Measurements from ENCODE around the gene TMPRSS2. TPM values are rescaled to one million over a fixed set of nuclear protein-coding genes. Genes with fewer than 3 reads are reported as not detected.

Gene TMPRSS2
- polyA plus RNA-seq, 4 donors = 0.57 to 46.0 (median 36.6) TPM

DNA sequence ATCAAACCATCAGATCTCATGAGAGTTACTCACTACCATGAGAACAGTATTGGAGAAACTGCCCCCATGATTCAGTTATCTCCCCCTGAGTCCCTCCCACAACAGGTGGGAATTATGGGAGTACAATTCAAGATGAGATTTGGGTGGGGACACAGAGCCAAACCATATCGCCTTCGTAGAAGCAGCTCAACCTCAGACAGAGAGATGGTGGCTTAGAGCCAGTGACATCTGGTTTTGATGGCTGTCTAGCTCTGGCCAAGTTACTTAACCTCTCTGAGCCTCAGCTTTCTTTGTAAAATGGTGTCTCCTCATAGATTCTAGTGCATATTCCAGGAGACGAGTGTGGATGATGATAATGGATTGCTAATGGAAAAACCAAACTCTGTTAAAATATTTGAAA, 54.8 kb downstream of the TMPRSS2 start:
- DNase-seq (ENCODE audit: low read depth in 4 of 4, low spot score in 3 of 4) = no peak

- DNase-seq (ENCODE audit: low read depth in 4 of 4, low spot score in 3 of 4) = no peak
Measured at GRCh38 chr21:41451753-41452676, 55.9 kb downstream of the TMPRSS2 start.

DNA sequence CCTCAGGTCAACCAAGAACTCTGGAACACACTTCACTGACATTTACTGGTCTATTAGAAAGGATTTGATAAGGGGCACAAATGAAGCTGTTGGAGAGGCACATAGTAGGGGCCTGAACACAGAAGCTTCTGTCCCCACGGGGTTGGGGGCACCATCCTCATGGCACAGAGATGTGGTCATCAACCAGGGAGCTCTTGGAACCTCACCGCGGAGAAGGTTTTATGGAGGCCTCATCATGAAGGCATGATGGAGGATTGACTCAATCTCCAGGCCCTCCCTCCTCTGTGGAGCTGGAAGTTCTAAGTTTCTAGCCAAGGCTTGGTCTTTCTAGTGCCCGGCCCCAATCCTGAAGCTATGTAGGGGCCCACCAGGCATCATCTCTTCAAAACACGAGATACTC, 58.3 kb downstream of the TMPRSS2 start:
- DNase-seq (ENCODE audit: low read depth in 4 of 4, low spot score in 3 of 4) = no peak

GRCh38 chr21:41447356-41447755, 60.6 kb downstream of the TMPRSS2 start:
- no peak for DNase-seq (ENCODE audit: low read depth in 4 of 4, low spot score in 3 of 4)

DNA sequence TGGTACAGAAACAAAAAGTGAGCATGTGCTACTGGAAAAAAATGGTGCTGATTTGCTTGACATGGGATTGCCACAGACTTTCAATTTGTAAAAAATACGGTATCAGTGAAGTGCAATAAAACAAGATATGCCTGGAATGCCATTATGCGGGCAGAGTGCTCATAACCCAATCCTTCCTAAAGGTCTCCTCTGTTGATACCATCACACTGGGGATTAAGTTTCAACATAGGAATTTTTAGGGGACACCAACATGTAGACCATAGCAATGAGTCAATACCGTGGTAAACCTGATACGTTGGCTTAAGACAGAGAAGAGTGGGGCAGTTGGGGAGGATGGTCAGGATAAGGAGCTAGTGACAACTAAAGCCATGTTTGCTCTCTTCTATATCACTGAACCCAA, 61.4 kb downstream of the TMPRSS2 start:
- DNase-seq (ENCODE audit: low read depth in 4 of 4, low spot score in 3 of 4) = no peak

DNA sequence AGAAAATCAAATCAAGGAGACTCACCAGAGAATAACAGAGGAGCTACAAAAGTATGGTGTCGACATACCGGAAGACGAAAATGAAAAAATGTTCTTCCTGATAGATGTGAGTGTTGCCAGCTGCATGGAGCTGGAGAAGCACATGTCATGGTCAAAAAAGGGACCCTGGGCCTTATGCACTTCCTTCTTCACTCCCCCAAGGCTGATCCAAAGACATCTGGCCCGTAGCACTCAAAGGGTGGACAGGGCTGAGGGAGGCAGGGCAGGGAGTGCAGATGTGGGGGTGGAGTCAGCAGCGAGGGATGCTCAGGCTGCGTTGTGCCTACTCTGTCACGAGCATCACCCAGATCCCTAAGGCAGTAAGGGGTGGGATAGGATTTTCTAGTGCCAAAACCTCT, 62.5 kb downstream of the TMPRSS2 start:
- no peak for DNase-seq (ENCODE audit: low read depth in 4 of 4, low spot score in 3 of 4)

- no peak for DNase-seq (ENCODE audit: low read depth in 4 of 4, low spot score in 3 of 4)
Measured at GRCh38 chr21:41444703-41445464, 63.1 kb downstream of the TMPRSS2 start.

GRCh38 chr21:41443562-41443961, 64.4 kb downstream of the TMPRSS2 start:
- no peak for DNase-seq (ENCODE audit: low read depth in 4 of 4, low spot score in 3 of 4)

- no peak for DNase-seq (ENCODE audit: low read depth in 4 of 4, low spot score in 3 of 4)
Measured at GRCh38 chr21:41442481-41443186, 65.3 kb downstream of the TMPRSS2 start.

DNA sequence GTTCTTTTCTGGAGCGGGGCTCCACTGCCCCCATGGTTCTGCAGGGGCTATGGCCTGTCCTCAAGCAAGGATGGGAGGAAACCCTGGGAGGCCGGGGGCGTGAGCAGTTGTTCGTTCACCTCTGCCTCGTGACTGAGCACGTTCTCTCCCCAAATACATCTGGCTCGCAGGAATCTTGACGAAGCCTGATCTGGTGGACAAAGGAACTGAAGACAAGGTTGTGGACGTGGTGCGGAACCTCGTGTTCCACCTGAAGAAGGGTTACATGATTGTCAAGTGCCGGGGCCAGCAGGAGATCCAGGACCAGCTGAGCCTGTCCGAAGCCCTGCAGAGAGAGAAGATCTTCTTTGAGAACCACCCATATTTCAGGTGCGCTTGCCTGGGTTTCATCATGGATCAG, 66.4 kb downstream of the TMPRSS2 start:
- DNase-seq (ENCODE audit: low read depth in 4 of 4, low spot score in 3 of 4) = no peak

DNA sequence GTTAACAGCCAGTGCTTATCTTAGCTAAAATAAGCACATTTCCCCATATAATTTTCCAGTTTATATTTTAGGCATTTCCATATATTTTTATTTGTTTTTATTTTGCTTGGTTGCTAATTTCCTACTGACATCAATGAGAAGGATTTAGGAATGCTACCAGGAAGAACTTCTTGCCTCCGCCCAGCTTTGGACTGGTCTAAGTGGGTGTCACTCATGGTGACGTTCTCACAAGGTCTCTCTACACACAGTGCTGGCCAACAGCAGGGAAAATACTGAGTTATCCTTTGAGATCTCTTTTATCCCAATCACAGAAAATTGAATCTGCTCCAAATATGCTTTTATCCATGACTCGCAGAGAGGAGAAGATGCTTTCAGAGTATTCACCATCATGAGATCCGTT, 68.7 kb downstream of the TMPRSS2 start:
- DNase-seq (ENCODE audit: low read depth in 4 of 4, low spot score in 3 of 4) = no peak

DNA sequence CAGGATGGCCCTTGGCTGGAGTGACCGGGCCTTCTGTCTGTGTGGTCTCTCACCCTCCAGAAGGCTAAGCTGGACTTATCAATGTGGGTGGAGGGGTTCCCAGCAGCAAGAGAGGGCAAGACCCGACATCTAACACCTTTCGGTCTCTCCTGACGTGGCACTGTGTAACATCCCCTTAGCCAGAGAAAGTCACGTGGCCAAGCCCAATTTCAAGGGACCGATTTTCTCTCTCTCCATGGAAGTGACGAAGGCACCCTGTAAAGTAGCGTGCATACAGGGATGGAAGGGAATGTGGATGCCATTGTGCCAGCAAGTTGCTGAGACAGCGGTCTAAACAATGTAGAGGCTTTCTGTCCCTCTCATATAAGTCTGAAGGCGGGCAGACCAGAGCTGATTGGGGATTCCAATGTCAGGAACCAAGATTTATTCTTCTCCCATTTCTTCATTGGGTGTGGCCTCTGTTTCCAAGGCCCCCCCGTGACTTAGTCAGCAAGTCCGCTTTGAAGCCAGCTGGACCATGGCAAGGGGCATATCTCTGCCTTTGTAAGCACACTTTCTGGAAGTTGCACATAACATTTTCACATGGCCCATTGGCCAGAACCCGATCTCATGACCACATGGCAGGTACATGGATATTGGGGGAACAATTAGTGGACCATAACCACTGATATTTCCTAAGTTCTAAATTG, 69.4 kb downstream of the TMPRSS2 start:
- no peak for DNase-seq (ENCODE audit: low read depth in 4 of 4, low spot score in 3 of 4)

GRCh38 chr21:41437729-41438128, 70.2 kb downstream of the TMPRSS2 start:
- DNase-seq (ENCODE audit: low read depth in 4 of 4, low spot score in 3 of 4) = no peak

DNA sequence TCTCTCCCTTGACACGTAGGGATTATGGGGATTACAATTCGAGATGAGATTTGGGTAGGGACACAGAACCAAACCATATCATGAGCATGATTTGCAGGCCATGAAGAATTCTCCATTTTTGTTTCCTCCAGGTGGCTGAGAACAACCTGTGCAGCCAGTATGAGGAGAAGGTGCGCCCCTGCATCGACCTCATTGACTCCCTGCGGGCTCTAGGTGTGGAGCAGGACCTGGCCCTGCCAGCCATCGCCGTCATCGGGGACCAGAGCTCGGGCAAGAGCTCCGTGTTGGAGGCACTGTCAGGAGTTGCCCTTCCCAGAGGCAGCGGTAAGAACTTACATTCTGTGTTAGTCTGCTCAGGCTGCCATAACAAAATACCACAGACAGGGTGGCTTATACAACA, 72.3 kb downstream of the TMPRSS2 start:
- no peak for DNase-seq (ENCODE audit: low read depth in 4 of 4, low spot score in 3 of 4)

GRCh38 chr21:41433566-41433965, 74.4 kb downstream of the TMPRSS2 start:
- DNase-seq (ENCODE audit: low read depth in 4 of 4, low spot score in 3 of 4) = no peak

GRCh38 chr21:41432562-41433460, 75.1 kb downstream of the TMPRSS2 start:
- DNase-seq (ENCODE audit: low read depth in 4 of 4, low spot score in 3 of 4) = no peak

DNA sequence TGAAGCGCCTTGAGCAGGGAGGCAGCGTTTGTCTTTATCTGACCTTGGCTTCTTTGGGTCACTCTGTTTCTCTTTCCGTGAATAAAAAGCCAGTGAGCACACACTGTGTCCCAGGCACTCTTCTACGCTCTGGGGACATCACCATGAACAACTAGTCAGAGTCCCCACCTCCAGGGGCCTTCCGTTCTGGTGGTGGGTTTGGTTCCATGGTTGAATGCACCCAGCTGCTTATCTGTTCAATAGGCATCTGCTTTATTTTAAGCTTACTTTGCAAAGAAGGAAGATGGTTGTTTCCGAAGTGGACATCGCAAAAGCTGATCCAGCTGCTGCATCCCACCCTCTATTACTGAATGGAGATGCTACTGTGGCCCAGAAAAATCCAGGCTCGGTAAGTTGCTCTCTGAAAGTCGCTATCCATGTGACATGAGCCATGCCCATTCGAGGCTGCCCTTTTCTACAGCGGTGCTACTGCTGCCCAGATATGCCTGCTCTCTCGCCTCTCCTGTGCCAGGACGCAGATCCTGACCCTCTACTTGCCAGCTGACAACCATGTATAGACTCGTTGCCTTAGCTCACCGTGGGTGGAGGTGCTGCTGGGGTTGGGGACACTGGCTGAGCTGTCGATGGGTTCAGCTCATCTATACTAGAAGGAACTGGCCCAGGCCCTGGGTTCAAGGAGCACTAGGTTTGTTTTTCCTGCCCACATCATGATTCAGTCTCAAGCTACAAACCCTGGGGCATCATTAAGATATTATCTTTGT, 76.0 kb downstream of the TMPRSS2 start:
- no peak for DNase-seq (ENCODE audit: low read depth in 4 of 4, low spot score in 3 of 4)

DNA sequence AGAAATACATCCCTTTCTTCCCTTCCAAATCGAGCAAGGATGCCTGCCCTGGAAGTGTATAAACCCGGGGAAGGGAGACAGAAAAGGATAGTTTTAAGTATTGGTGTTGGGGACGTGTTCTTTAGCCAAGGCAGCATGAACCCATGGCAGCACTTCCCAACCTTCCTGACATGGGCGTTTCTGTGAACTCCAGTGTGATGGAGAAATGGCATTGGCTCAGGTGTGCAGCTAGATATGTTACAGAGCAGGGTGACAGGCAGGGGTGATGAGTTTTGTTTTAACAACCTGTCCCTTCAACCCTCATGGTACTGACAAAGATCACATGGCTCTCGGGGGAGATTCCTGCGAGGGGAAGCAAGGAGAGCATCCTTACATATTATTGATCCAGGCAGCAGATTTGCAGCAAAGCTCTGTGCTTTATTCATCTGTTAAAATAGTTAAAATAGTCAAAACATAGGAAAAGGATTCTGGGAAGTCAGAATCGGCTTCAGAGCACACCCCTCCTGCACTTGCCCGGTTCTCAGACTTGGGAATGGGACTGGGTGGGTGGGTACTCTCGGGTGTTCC, 78.0 kb downstream of the TMPRSS2 start:
- DNase-seq (ENCODE audit: low read depth in 4 of 4, low spot score in 3 of 4) = no peak

DNA sequence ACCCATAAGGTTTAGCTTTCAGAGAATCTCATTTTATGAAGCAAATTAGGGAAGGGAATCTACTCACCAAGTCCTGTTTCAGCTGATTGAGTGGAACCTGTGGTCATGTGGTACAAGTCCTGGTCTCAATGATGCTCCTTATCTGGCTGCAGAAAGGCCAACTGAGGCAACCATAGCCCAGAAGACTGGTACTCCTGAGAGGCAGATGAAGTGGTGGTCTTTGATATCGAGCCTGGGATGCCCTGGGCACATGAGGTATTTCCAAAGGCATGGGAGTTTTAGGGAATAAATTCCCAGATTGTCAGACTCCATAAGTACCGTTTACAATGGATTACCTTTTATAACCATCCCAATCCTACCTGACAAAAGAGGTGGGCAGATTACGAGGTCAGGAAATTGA, 78.7 kb downstream of the TMPRSS2 start:
- no peak for DNase-seq (ENCODE audit: low read depth in 4 of 4, low spot score in 3 of 4)

All from left renal pelvis (tissue), 4 donors.